A549 (cell line): Measurements from ENCODE around the gene SUFU. TPM values are rescaled to one million over a fixed set of nuclear protein-coding genes. Genes with fewer than 3 reads are reported as not detected.
A peak's percentile ranks its signal among the peaks of the same experiment; 100 is the strongest.

Source experiments
- ATAC-seq, 2 experiments: fragments of 200-7000 bp in 1 of 2; fragments of >200 bp in 1 of 2; cut with Nextera tagmentation in 1 of 2; cut with Tn5 transposase in 1 of 2; 3 replicates each; pipeline versions ENCODE4 v1.8.0 to v1.9.1; 2018 to 2020; ENCODE audit warnings: mild to moderate bottlenecking in 1 of 2, moderate library complexity in 1 of 2
- CTCF ChIA-PET: fragments of 300-600 bp; sonication (Branson Sonifier 250); formaldehyde crosslinking; extraction: SDS; loops from one replicate; lab custom pipeline; 2021; ENCODE audit warnings: antibody characterized with exemption, inconsistent platforms; lab: Yijun Ruan, JAX
- POLR2A ChIA-PET: fragments of 350-600 bp; formaldehyde crosslinking; extraction: SDS; loops from one replicate; lab custom pipeline; 2021; ENCODE audit warnings: antibody characterized with exemption, inconsistent platforms; lab: Yijun Ruan, JAX
- DNase-seq, 2 experiments: peaks; one replicate each; pipeline versions ENCODE4 v3.0.0 to v3.0.0-alpha.2; 2011 to 2016; ENCODE audit warnings: low read depth in 1 of 2, low spot score in 1 of 2
- FAIRE-seq: peaks from 2 replicates; lab custom pipeline; 2011; peaks lifted over from hg19 to GRCh38; lab: Jason Lieb, UNC
- H3K27ac ChIP-seq, 2 experiments: fragments of >200 bp; sonication (Bioruptor Twin); formaldehyde crosslinking; 3 replicates each; pipeline ENCODE4 v1.5.1; 2016 to 2017
- H3K4me1 ChIP-seq: fragments of >200 bp; sonication (Bioruptor Twin); formaldehyde crosslinking; 3 replicates; pipeline ENCODE4 v1.6.1; 2016
- H3K4me2 ChIP-seq: fragments of >200 bp; sonication (Bioruptor Twin); formaldehyde crosslinking; 3 replicates; pipeline ENCODE4 v1.6.1; 2016
- H3K4me3 ChIP-seq: fragments of >200 bp; sonication (Bioruptor Twin); formaldehyde crosslinking; 3 replicates; pipeline ENCODE4 v1.5.1; 2016
- H3K9me3 ChIP-seq: fragments of >200 bp; sonication (Bioruptor Twin); formaldehyde crosslinking; 3 replicates; pipeline ENCODE4 v1.6.1; 2016
- BHLHE40 ChIP-seq: IDR thresholded peaks from 2 replicates; pipeline ENCODE4 v1.6.1; 2012; ENCODE audit warnings: low read depth, low read length, inconsistent platforms
- CBX8 ChIP-seq: fragments of 200-600 bp; sonication (generic); IDR thresholded peaks from 2 replicates; pipeline ENCODE4 v1.6.1; 2016
- CHD2 ChIP-seq: fragments of 150-350 bp; IDR thresholded peaks from 2 replicates; pipeline ENCODE4 v1.6.1; 2014; ENCODE audit warnings: low read length; ENCODE audit not compliant: partially characterized antibody
- CHD4 ChIP-seq: fragments of 200-600 bp; sonication (generic); IDR thresholded peaks from 2 replicates; pipeline ENCODE4 v1.6.1; 2016; ENCODE audit warnings: antibody characterized with exemption, mild to moderate bottlenecking, borderline replicate concordance
- EHF ChIP-seq: fragments of 250-450 bp; sonication (Bioruptor Pico); IDR thresholded peaks from 2 replicates; pipeline ENCODE4 v1.5.0; 2020; ENCODE audit warnings: mild to moderate bottlenecking
- EP300 ChIP-seq, 2 experiments: fragments of >200 bp; sonication (Bioruptor Twin); formaldehyde crosslinking; IDR thresholded peaks; 2 replicates in 1 of 2; 3 replicates in 1 of 2; pipeline ENCODE4 v1.6.1; 2016 to 2017
- ESRRA ChIP-seq: fragments of 150-350 bp; IDR thresholded peaks from 2 replicates; pipeline ENCODE4 v1.6.1; 2014; ENCODE audit warnings: mild to moderate bottlenecking, low read length, borderline replicate concordance
- FOSL2 ChIP-seq, 2 experiments: fragments of 450-650 bp in 1 of 2; fragments of >200 bp in 1 of 2; sonication (Bioruptor Twin) in 1 of 2; formaldehyde crosslinking; IDR thresholded peaks; 2 replicates each; pipeline versions ENCODE4 v1.5.0 to v1.6.1; 2016 to 2020; ENCODE audit warnings: mild to moderate bottlenecking in 1 of 2, moderate library complexity in 1 of 2
- HDAC2 ChIP-seq: fragments of 200-600 bp; sonication (generic); IDR thresholded peaks from 2 replicates; pipeline ENCODE4 v1.6.1; 2016
- JUN ChIP-seq, 2 experiments: fragments of >200 bp; sonication (Bioruptor Twin); formaldehyde crosslinking; IDR thresholded peaks; 2 replicates in 1 of 2; 3 replicates in 1 of 2; pipeline ENCODE4 v1.6.1; 2016 to 2017
- MAFK ChIP-seq: fragments of 450-650 bp; IDR thresholded peaks from 2 replicates; pipeline ENCODE4 v1.6.1; 2014; ENCODE audit not compliant: partially characterized antibody
- MYC ChIP-seq: IDR thresholded peaks from 2 replicates; pipeline ENCODE4 v1.6.1; 2012; ENCODE audit warnings: mild to moderate bottlenecking, inconsistent platforms, low read length, improper control_type of control experiment, borderline replicate concordance
- NFE2L2 ChIP-seq: fragments of 150-350 bp; conservative IDR thresholded peaks from 2 replicates; pipeline ENCODE4 v1.6.1; 2014; ENCODE audit warnings: low read length
- PHF8 ChIP-seq: fragments of 200-600 bp; sonication (generic); IDR thresholded peaks from 2 replicates; pipeline ENCODE4 v1.6.1; 2016; ENCODE audit warnings: low read depth, mild to moderate bottlenecking, antibody characterized with exemption, moderate library complexity, borderline replicate concordance
- POLR2AphosphoS2 ChIP-seq: conservative IDR thresholded peaks from 2 replicates; pipeline ENCODE4 v1.6.1; 2012; ENCODE audit warnings: low read length, improper control_type of control experiment, inconsistent platforms
- RAD21 ChIP-seq, 2 experiments: fragments of >200 bp in 1 of 2; sonication (Bioruptor Twin) in 1 of 2; formaldehyde crosslinking in 1 of 2; IDR thresholded peaks in 1 of 2; conservative IDR thresholded peaks in 1 of 2; 2 replicates in 1 of 2; 3 replicates in 1 of 2; pipeline ENCODE4 v1.6.1; 2012 to 2018; ENCODE audit warnings: inconsistent platforms in 1 of 2
- RCOR1 ChIP-seq: fragments of 150-350 bp; IDR thresholded peaks from 2 replicates; pipeline ENCODE4 v1.6.1; 2014; ENCODE audit warnings: antibody characterized with exemption, low read length, low read depth
- ZC3H11A ChIP-seq: fragments of 450-650 bp; IDR thresholded peaks from 2 replicates; pipeline ENCODE4 v1.6.1; 2014; ENCODE audit warnings: antibody characterized with exemption, mild to moderate bottlenecking
- WGBS: methylation state at CpG from one replicate; pipeline ENCODE4 v1.1.6; 2017; ENCODE audit errors: missing lambda C conversion rate; 5-methylcytosine and 5-hydroxymethylcytosine counted together
- polyA plus RNA-seq, 4 experiments: library from polyadenylated mRNA; depleted of rRNA in 3 of 4; stranded (reverse); fragments of >200 nt; fragmentation: RNase III in 1 of 4; extraction: RNeasy Plus Mini Kit Qiagen cat#74134 plus additional on column Dnase treatment in 1 of 4; gene quantifications; 2 replicates in 3 of 4; 3 replicates in 1 of 4; pipeline ENCODE4 v1.2.3, GENCODE V29; 2011 to 2017
- TF ChIP-seq, protein P1 (sequence below): IDR thresholded peaks from 2 replicates; pipeline ENCODE4 v1.6.1; 2012
- TF ChIP-seq, protein P2 (sequence below): fragments of 450-650 bp; IDR thresholded peaks from 2 replicates; pipeline ENCODE4 v1.6.1; 2014; ENCODE audit warnings: antibody characterized with exemption
- TF ChIP-seq, protein P3 (sequence below): IDR thresholded peaks from 2 replicates; pipeline ENCODE4 v1.6.1; 2012
- TF ChIP-seq, protein P4 (sequence below): fragments of >200 bp; sonication (Bioruptor Twin); formaldehyde crosslinking; IDR thresholded peaks from 3 replicates; pipeline ENCODE4 v1.6.1; 2016

SUFU gene
- polyA plus RNA-seq, 2 of the 4 experiments (the other 2 are of a cell fraction), result 3.7 to 5.5 TPM

DNA sequence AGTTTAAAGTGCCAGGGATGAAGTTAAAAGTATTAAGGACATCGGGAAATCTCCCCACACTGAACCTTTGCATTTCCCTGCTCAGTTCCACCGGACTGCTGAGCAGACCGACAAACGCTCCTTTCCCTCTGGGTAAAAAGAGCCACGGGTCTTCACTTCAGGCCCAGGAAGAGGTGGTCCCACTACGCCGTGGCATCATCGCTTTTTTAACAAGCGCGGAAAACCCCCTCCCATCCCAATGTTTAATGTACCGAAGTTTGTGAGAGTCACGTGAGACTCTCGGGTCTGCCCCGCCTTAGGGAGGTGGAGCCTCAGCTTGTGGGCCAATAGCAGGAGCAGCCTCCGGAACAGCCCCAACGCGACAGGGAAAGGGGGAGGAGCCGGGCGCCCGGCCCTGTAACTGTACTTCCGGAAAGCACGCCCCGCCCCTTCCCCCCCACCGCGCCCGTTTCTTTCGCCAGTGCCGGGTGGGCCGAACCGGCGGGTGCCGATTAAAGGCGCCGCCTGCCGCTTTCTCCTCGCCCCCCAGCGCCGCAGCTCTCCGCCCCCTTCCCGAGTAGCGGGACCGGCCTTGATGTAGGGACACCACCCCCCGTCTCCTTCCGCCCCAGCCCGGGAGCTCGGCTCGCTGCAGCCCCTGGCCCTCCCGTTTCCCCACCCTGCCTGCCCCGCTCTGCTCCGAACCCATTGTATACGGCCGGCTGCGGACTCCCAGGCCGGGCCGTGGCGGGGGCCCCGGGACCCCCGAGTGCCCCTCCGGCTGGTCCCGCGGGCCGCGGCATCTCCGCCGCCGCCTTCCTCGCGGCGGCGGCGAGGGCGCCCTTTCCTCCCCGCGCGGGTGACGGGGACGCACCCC, 138.3 kb downstream of the SUFU start (continued):
- TF ChIP-seq JUN (IDR thresholded peaks at IDR 0.05) (peak in 1 of 2 experiments; percentile 91; a peak in 3 of 5 replicates), FOSL2 (IDR thresholded peaks at IDR 0.05) (no peak), FOSL2 (CRISPR knock-in tag; IDR thresholded peaks at IDR 0.05) (no peak), RAD21 (conservative IDR thresholded peaks at IDR 0.05 in 1 of 2, IDR thresholded peaks at IDR 0.05 in 1 of 2) (no peak), RCOR1 (no peak), CHD2 (no peak), MAFK (no peak), EP300 (IDR thresholded peaks at IDR 0.05) (no peak), CBX8 (no peak), ESRRA (no peak), NFE2L2 (no peak), EHF (no peak), HDAC2 (no peak), ZC3H11A (no peak), PHF8 (peak; percentile 60; the same call in 1 of the 2 replicates), BHLHE40 (peak; percentile 71; the same call in 1 of the 2 replicates), POLR2AphosphoS2 (no peak), MYC (no peak)
- TF ChIP-seq, protein P1, sequence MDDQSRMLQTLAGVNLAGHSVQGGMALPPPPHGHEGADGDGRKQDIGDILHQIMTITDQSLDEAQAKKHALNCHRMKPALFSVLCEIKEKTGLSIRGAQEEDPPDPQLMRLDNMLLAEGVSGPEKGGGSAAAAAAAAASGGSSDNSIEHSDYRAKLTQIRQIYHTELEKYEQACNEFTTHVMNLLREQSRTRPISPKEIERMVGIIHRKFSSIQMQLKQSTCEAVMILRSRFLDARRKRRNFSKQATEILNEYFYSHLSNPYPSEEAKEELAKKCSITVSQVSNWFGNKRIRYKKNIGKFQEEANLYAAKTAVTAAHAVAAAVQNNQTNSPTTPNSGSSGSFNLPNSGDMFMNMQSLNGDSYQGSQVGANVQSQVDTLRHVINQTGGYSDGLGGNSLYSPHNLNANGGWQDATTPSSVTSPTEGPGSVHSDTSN, result no peak; the same call in 1 of the 2 replicates
- TF ChIP-seq, protein P2, sequence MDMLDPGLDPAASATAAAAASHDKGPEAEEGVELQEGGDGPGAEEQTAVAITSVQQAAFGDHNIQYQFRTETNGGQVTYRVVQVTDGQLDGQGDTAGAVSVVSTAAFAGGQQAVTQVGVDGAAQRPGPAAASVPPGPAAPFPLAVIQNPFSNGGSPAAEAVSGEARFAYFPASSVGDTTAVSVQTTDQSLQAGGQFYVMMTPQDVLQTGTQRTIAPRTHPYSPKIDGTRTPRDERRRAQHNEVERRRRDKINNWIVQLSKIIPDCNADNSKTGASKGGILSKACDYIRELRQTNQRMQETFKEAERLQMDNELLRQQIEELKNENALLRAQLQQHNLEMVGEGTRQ, result peak; percentile 86
- TF ChIP-seq, protein P3, sequence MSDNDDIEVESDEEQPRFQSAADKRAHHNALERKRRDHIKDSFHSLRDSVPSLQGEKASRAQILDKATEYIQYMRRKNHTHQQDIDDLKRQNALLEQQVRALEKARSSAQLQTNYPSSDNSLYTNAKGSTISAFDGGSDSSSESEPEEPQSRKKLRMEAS, result peak; percentile 22; the same call in 1 of the 2 replicates
- TF ChIP-seq, protein P4, sequence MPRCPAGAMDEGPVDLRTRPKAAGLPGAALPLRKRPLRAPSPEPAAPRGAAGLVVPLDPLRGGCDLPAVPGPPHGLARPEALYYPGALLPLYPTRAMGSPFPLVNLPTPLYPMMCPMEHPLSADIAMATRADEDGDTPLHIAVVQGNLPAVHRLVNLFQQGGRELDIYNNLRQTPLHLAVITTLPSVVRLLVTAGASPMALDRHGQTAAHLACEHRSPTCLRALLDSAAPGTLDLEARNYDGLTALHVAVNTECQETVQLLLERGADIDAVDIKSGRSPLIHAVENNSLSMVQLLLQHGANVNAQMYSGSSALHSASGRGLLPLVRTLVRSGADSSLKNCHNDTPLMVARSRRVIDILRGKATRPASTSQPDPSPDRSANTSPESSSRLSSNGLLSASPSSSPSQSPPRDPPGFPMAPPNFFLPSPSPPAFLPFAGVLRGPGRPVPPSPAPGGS, result peak; percentile 16; the same call in 2 of the 3 replicates
- TF ChIP-seq, all 56 proteins: peak for 9

DNA sequence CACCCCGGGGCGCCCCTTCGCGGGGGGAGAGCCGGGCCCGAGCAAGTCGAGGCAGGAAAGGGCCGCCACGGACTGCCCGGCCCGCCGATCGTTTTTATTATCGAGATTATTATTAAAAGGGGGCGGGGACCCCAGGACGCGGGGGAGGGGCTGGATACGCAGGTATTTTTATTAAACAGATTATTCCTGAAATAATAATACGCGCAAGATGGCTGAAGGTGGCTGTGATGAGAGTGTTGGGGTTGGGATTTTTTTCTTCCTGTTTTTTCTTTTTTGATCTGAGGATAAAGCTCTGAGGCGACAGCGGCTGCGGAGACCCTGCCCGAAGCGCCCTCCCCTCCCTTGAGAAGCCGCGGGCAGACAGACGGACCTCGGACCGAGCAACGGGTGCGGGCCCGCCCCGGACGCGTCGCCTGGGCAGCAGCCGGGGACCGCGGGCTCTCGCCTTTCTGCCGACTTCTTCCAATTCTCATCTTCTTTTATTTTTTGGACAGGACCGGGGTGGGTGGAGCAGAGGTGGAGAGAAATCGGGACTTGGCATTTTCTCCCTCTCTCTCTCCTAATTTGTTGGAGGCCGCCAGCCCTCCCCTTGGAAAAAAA, 139.1 kb downstream of the SUFU start:
- ChIA-PET CTCF (interaction anchor here (1.2 to 1.5 kb wide), 2 partner anchors 10 to 71 kb away, joined by 3 to 4 read pairs; partner anchors contain the start of gene ARL3), POLR2A (interaction anchor here (1.2 to 2.4 kb wide), 5 partner anchors 15 to 72 kb away, joined by 3 to 13 read pairs (median 4); partner anchors contain the start of genes ARL3 and SFXN2)
- peak overlapping the region; percentile 94 for H3K4me3 ChIP-seq
- DNase-seq (peak in 1 of 2 experiments; percentile 47), ATAC-seq (no peak), FAIRE-seq (no peak)
- peak overlapping the region; percentile 98 for H3K27ac ChIP-seq
- H3K4me2 ChIP-seq, result peak overlapping the region; percentile 99
- WGBS, result 1% methylated on average over 39 of the region's 45 CpGs
- TF ChIP-seq PHF8 (0 out of 2 replicates have a peak, but pooled peaks have one; percentile 16), CHD4 (no peak)
- TF ChIP-seq, protein P3, result 0 out of 2 replicates have a peak, but pooled peaks have one; percentile 13
- no peaks in the 10 kb centered on the region for H3K9me3 ChIP-seq
- H3K4me1 ChIP-seq, result peaks cover 10% of the 10 kb centered on the region
